C4-2B (cell line): ENCODE results near the gene HNRNPR.

Experiments
- ZFX ChIP-seq: fragments of 450-650 bp; IDR thresholded peaks from 2 replicates; pipeline ENCODE4 v1.6.1; 2017
- TF ChIP-seq, protein P1 (sequence below): fragments of 450-650 bp; conservative IDR thresholded peaks from 2 replicates; pipeline ENCODE4 v1.5.1; 2017; ENCODE audit warnings: mild to moderate bottlenecking

DNA sequence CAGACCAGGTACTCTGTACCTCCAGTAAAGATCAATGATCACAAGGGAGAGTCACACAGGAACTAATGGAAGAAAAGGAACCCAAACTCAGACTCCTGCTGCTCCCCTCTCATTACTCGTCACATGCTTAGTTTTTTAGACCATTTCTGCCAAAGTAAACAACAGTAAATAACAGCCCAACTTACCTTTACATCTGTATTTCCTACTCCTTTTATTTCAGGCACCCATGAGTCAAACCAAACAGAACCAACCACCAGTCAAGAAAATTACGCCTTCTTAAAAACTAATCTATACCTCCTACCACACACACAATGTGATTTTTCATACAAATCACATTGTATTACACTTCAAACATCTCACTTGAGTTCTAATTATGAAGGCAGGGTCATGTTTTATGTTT lies 65.4 kb downstream of the HNRNPR start:
- TF ChIP-seq, protein P1, sequence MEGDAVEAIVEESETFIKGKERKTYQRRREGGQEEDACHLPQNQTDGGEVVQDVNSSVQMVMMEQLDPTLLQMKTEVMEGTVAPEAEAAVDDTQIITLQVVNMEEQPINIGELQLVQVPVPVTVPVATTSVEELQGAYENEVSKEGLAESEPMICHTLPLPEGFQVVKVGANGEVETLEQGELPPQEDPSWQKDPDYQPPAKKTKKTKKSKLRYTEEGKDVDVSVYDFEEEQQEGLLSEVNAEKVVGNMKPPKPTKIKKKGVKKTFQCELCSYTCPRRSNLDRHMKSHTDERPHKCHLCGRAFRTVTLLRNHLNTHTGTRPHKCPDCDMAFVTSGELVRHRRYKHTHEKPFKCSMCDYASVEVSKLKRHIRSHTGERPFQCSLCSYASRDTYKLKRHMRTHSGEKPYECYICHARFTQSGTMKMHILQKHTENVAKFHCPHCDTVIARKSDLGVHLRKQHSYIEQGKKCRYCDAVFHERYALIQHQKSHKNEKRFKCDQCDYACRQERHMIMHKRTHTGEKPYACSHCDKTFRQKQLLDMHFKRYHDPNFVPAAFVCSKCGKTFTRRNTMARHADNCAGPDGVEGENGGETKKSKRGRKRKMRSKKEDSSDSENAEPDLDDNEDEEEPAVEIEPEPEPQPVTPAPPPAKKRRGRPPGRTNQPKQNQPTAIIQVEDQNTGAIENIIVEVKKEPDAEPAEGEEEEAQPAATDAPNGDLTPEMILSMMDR, result no peak
- TF ChIP-seq ZFX, result no peak
